ENCODE data around the gene USF2. TPM values are rescaled to one million over a fixed set of nuclear protein-coding genes. Genes with fewer than 3 reads are reported as not detected.

The USF2 gene
- total RNA-seq, 1 donor from 2014 or later: 236 TPM

DNA sequence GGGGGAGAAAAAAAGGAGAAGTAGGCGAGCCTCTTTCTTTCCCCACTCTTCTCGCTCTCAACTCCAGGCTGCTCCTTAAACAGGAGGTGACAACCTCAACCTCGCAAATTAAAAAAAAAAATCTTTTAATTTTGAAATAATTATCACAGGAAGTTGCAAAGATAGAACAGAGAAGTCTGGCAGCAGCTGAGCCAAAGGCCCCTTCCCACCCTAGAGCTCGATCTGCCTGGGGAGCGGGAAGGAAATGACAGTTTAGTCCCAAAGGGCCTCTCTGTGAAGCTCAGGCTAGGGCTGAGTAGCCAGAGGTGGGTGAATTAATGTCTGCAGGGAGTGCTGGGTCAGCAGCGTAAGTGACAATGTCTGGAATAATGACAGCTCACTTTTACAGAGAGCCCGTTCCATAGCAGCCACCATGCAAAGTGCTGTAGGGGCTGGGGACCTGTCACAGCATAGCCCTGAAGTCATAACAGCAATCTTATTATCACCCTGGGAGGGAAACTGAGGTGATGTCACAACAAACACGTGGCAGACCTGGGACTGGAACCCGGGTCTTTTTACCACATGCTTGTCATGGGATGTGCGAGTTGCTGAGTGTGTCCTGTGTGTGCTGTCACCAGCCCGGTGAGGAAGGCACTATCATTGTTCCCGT is 51.4 kb downstream of the USF2 start:
- Mint-ChIP-seq H3K27ac (peak overlapping the region; percentile 96), H3K27me3 (no peaks in the 10 kb centered on the region), H3K4me3 (peak overlapping the region; percentile 60), H3K9me3 (peaks cover 2% of the 10 kb centered on the region), H3K36me3 (ENCODE audit: low read depth) (no peaks in the 10 kb centered on the region), H3K4me1 (peaks cover 90% of the 10 kb centered on the region)
- TF ChIP-seq, protein P1, sequence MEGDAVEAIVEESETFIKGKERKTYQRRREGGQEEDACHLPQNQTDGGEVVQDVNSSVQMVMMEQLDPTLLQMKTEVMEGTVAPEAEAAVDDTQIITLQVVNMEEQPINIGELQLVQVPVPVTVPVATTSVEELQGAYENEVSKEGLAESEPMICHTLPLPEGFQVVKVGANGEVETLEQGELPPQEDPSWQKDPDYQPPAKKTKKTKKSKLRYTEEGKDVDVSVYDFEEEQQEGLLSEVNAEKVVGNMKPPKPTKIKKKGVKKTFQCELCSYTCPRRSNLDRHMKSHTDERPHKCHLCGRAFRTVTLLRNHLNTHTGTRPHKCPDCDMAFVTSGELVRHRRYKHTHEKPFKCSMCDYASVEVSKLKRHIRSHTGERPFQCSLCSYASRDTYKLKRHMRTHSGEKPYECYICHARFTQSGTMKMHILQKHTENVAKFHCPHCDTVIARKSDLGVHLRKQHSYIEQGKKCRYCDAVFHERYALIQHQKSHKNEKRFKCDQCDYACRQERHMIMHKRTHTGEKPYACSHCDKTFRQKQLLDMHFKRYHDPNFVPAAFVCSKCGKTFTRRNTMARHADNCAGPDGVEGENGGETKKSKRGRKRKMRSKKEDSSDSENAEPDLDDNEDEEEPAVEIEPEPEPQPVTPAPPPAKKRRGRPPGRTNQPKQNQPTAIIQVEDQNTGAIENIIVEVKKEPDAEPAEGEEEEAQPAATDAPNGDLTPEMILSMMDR (IDR thresholded peaks at IDR 0.05): no peak
- intact Hi-C loops (cut with micrococcal nuclease): loop anchor here (1.0 to 10.0 kb wide), 3 partner anchors 10 to 395 kb away; partner anchors contain the start of gene KMT2B
- ATAC-seq (ENCODE audit: low read depth) (peak; percentile 47), DNase-seq (no peak)
- CTCF ChIA-PET: interaction anchor here (0.6 to 2.5 kb wide), 4 partner anchors 11 to 33 kb away, joined by 3 to 10 read pairs (median 4); partner anchors contain the start of gene FFAR1
- POLR2A ChIA-PET: interaction anchor here (0.5 to 11.0 kb wide), 15 partner anchors 11 to 392 kb away, joined by 3 to 304 read pairs (median 7); partner anchors contain the start of genes CD22, FFAR1 and HAMP

DNA sequence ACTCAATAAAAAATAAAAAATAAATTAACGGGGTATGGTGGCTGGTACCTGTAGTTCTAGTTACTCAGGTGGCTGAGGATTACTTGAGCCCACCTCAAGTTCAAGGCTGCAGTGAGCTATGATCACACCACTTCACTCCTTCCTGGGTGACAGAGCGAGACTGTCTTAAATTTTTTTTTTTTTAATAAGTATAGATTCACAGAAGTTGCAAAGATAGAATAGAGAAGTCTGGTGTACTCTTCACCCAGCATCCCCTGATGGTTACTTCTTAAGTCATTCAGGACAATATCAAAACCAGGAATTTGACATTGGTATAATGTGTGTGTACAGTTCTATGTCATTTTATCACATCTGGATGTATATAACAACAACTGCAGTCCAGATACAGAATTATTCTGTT is 52.5 kb downstream of the USF2 start:
- intact Hi-C loops (cut with micrococcal nuclease): loop anchor here (2.0 to 10.0 kb wide), 2 partner anchors 106 to 394 kb away; partner anchors contain the start of gene KMT2B
- ATAC-seq (ENCODE audit: low read depth) (no peak), DNase-seq (no peak)
- no peaks in the 10 kb centered on the region for H3K27me3 Mint-ChIP-seq
- POLR2A ChIA-PET: interaction anchor here (1.0 to 11.0 kb wide), 6 partner anchors 10 to 53 kb away, joined by 3 to 304 read pairs (median 16); partner anchors contain the start of genes CD22, FFAR1 and HAMP
- H3K9me3 Mint-ChIP-seq: peaks cover 2% of the 10 kb centered on the region
- peak overlapping the region; percentile 96 for H3K27ac Mint-ChIP-seq
- H3K4me3 Mint-ChIP-seq: no peak overlapping the region
- H3K36me3 Mint-ChIP-seq (ENCODE audit: low read depth): no peaks in the 10 kb centered on the region
- TF ChIP-seq, protein P1 (IDR thresholded peaks at IDR 0.05): no peak
- CTCF ChIA-PET: no interaction called here
- H3K4me1 Mint-ChIP-seq: peaks cover 91% of the 10 kb centered on the region

DNA sequence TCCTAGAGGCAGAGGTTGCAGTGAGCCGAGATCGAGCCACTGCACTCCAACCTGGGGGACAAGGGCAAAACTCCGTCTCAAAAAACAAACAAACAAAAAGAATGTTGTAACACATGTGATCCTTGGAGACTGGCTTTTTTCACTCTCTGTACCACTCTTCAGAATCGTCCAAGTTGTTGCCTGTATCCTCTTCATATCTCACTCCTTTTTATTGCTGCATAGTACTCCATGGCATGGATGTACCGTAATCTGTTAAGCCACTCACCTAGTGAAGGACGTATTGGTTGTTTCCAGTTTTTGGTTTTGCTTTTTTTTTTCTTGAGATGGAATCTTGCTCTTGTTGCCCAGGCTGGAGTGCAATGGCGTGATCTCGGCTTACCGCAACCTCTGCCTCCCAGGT is 53.3 kb downstream of the USF2 start:
- ChIA-PET CTCF (no interaction called here), POLR2A (interaction anchor here (0.7 to 11.0 kb wide), 5 partner anchors 10 to 291 kb away, joined by 3 to 304 read pairs (median 10); partner anchors contain the start of genes CD22, FFAR1 and HAUS5)
- no peaks in the 10 kb centered on the region for H3K27me3 Mint-ChIP-seq
- intact Hi-C loops (cut with micrococcal nuclease): loop anchor here (2.0 to 10.0 kb wide), 2 partner anchors 15 to 393 kb away; partner anchors contain the start of gene KMT2B
- H3K4me3 Mint-ChIP-seq: no peak overlapping the region
- ATAC-seq (ENCODE audit: low read depth) (no peak), DNase-seq (no peak)
- H3K27ac Mint-ChIP-seq: peak overlapping the region; percentile 82
- peaks cover 2% of the 10 kb centered on the region for H3K9me3 Mint-ChIP-seq
- H3K36me3 Mint-ChIP-seq (ENCODE audit: low read depth): no peaks in the 10 kb centered on the region
- TF ChIP-seq, protein P1 (IDR thresholded peaks at IDR 0.05): no peak
- peaks cover 90% of the 10 kb centered on the region for H3K4me1 Mint-ChIP-seq

DNA sequence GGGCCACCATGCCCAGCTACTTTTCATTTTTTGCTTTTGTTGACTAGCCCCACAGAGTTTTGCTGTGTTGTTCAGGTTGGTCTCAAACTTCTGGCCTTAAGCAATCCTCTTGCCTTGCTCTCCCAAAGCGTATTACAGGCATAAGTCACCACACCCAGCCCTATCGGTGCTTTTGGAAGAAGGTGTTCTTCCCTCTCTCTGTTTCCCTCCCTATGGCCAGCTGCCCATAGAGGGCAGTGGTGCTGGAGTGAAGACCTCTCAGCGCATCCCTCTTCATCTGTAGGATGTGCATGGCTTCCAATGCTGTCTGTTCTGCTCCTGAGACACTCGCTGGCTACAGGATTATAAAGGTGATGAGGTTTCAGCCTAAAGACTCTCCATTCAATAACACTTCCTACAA is 58.9 kb downstream of the USF2 start:
- ATAC-seq (ENCODE audit: low read depth) (no peak), DNase-seq (no peak)
- Mint-ChIP-seq H3K36me3 (ENCODE audit: low read depth) (peaks cover 32% of the 10 kb centered on the region), H3K4me1 (peaks cover 80% of the 10 kb centered on the region), H3K27me3 (no peaks in the 10 kb centered on the region), H3K4me3 (no peak overlapping the region), H3K9me3 (no peaks in the 10 kb centered on the region), H3K27ac (peak overlapping the region; percentile 94)
- ChIA-PET CTCF (interaction anchor here (2.3 kb wide), 1 partner anchor 20 kb away, joined by 6 read pairs; the partner anchor contains the start of gene FFAR1), POLR2A (interaction anchor here (0.6 to 17.7 kb wide), 9 partner anchors 8 to 135 kb away, joined by 3 to 645 read pairs (median 5); partner anchors contain the start of genes FFAR1, HAMP and USF2)
- TF ChIP-seq, protein P1 (IDR thresholded peaks at IDR 0.05): no peak
- intact Hi-C loops (cut with micrococcal nuclease): loop anchor here (2.0 to 10.0 kb wide), 3 partner anchors 47 to 387 kb away; partner anchors contain the start of genes FXYD7 and KMT2B

DNA sequence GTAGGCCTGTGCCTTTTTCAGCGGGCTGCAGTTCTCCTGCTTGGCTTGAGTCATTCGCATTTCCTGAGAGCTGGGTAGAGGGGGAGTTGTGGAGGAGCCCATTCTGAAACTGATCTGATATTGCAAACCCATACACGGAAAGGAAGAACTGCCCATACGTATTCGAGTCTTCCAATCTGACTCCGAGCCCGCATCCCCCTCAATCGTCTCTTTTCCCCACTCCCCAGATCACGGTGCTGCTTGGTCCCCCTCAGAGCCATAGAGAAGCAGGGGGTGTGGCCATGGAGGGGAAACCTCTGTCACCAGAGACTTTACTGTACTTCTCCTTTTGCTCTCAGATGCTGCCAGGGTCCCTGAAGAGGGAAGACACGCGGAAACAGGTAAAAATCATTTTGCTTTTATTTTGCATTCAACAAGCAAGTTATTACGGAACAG is 60.1 kb downstream of the USF2 start, which contains the start of gene CD22:
TSS of gene CD22 (plus strand) at position 337 of the 435 bp plus-strand sequence. CDS start 2,854 bp downstream, outside the sequence.
- DNase-seq: peak; percentile 68
- Mint-ChIP-seq H3K9me3 (no peaks in the 10 kb centered on the region), H3K27me3 (no peaks in the 10 kb centered on the region), H3K4me3 (peak within 1 kb of the TSS; percentile 90), H3K4me1 (peaks cover 84% of the 10 kb centered on the region), H3K36me3 (ENCODE audit: low read depth) (peaks cover 45% of the 10 kb centered on the region), H3K27ac (peak within 1 kb of the TSS; percentile 94)
- TF ChIP-seq, protein P1 (IDR thresholded peaks at IDR 0.05): no peak
- peak; percentile 65 for ATAC-seq (ENCODE audit: low read depth)
- ChIA-PET CTCF (interaction anchor here (1.4 to 2.3 kb wide), 2 partner anchors 19 to 139 kb away, joined by 3 to 6 read pairs; partner anchors contain the start of gene FFAR1), POLR2A (interaction anchor here (1.1 to 17.7 kb wide), 11 partner anchors 9 to 133 kb away, joined by 4 to 645 read pairs (median 7); partner anchors contain the start of genes FFAR1 and USF2)
- intact Hi-C loops (cut with micrococcal nuclease): loop anchor here (2.0 to 10.0 kb wide), 3 partner anchors 48 to 386 kb away; partner anchors contain the start of genes FXYD7 and KMT2B

Measured in activated B cell treated with CpG ODN at 0.5 μM for 24 hours (primary cell).